NOMO-1 treated with dmso at 0.1 percent for 144 hours (cell line): ENCODE results near the gene UTF1.

ENCODE experiments used
- DNase-seq: peaks from one replicate; lab custom pipeline; 2025; ENCODE audit not compliant: unreplicated experiment; lab: John Stamatoyannopoulos, UW

Gene UTF1

GRCh38 chr10:133277277-133277992 is 47.4 kb downstream of the UTF1 start:
- no peak for DNase-seq

- no peak for DNase-seq
These were observed 48.1 kb downstream of the UTF1 start for GRCh38 chr10:133277993-133278576.

GRCh38 chr10:133278577-133279265 is 48.7 kb downstream of the UTF1 start:
- DNase-seq, result peak; percentile 92

GRCh38 chr10:133279326-133280226 is 49.6 kb downstream of the UTF1 start:
- DNase-seq, result peak; percentile 57

GRCh38 chr10:133280391-133281059 is 50.5 kb downstream of the UTF1 start:
- DNase-seq, result no peak

- no peak for DNase-seq
These were observed 51.1 kb downstream of the UTF1 start for GRCh38 chr10:133281084-133281483.
